ENCODE measurements around the gene RAPGEF4. TPM values are rescaled to one million over a fixed set of nuclear protein-coding genes. Genes with fewer than 3 reads are reported as not detected.

RAPGEF4 gene
- total and polyA plus RNA-seq, 2 of the 8 experiments (the other 6 are each of a cell fraction or from before 2014, with no cell fraction given), result 1.2 to 2.6 TPM

DNA sequence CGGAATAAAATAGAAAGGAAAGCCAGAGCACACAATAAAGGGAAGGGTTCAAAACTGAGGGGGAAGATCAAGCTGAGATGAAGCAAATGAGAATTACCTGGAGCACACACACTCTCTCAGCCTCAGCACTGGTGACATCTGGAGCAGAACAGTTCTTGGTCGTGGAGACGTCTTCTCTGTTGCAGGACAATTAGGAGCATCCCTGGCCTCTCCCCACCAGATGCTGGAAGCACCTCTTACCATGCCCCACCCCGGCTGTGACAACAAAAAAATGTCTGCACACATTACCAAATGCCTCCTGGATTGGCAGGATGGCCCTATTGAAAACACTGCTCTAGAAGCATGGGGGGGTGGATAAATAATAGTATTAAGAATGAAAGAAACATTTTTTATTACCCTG is 296.4 kb downstream of the RAPGEF4 start:
- H3K23ac ChIP-seq (ENCODE audit: insufficient read length), result no peak overlapping the region
- 81% methylated on average over 4 of the region's 4 CpGs; no CpG with 5 or more reads in 1 of the 2 experiments for WGBS, 2 experiments (ENCODE audit: extremely low coverage in 1 of 2, insufficient coverage in 1 of 2, insufficient read length in 1 of 2, insufficient replicate concordance in 2 of 2, low coverage in 1 of 2, low lambda C conversion rate in 2 of 2, missing lambda C conversion rate in 1 of 2)
- H3K18ac ChIP-seq (ENCODE audit: extremely low read depth, low read length), result no peak overlapping the region
- H3K56ac ChIP-seq (replicated peaks; ENCODE audit: insufficient read length, low read depth, low read length), result no peak overlapping the region
- H3K14ac ChIP-seq (ENCODE audit: insufficient read length), result no peak overlapping the region
- H4K5ac ChIP-seq (ENCODE audit: insufficient read length, low read depth, low read length), result no peak overlapping the region
- ChIA-PET POLR2A (ENCODE audit: partially characterized antibody) (no interaction called here), CTCF (ENCODE audit: partially characterized antibody) (interaction anchor here (0.6 to 11.7 kb wide), 6 partner anchors 10 to 986 kb away, joined by 3 to 227 read pairs (median 8); no protein-coding TSS in a partner anchor)
- TF ChIP-seq RBBP5 (IDR thresholded peaks at IDR 0.05; ENCODE audit: borderline replicate concordance, low read depth, low read length) (no peak), ASH2L (IDR thresholded peaks at IDR 0.05; ENCODE audit: low read length) (no peak), CBX8 (IDR thresholded peaks at IDR 0.05; ENCODE audit: borderline replicate concordance, low read depth, low read length) (no peak), YY1 (IDR thresholded peaks at IDR 0.05; ENCODE audit: low read depth, low read length) (no peak), SIRT6 (IDR thresholded peaks at IDR 0.05; ENCODE audit: low read length) (no peak), HDAC6 (IDR thresholded peaks at IDR 0.05; ENCODE audit: low read depth, low read length) (no peak), TBP (IDR thresholded peaks at IDR 0.05; ENCODE audit: low read depth, low read length) (no peak), POU5F1 (IDR thresholded peaks at IDR 0.05; ENCODE audit: low read depth, low read length) (no peak), GABPA (IDR thresholded peaks at IDR 0.05; ENCODE audit: borderline replicate concordance, insufficient read depth, low read length) (no peak), PHF8 (conservative IDR thresholded peaks at IDR 0.05; ENCODE audit: low read depth, low read length) (no peak), KDM1A (IDR thresholded peaks at IDR 0.05; ENCODE audit: borderline replicate concordance, low read length) (no peak), CBX5 (IDR thresholded peaks at IDR 0.05; ENCODE audit: low read depth, low read length) (no peak), FOSL1 (IDR thresholded peaks at IDR 0.05; ENCODE audit: insufficient read depth, low read depth, low read length) (no peak), JUN (IDR thresholded peaks at IDR 0.05; ENCODE audit: low read depth, low read length) (no peak), RAD21 (IDR thresholded peaks at IDR 0.05 in 1 of 2, conservative IDR thresholded peaks at IDR 0.05 in 1 of 2; ENCODE audit: low read depth in 2 of 2, low read length in 2 of 2) (no peak)
- H2AFZ ChIP-seq (ENCODE audit: low read length), result no peak overlapping the region
- no peak for FAIRE-seq
- no peak overlapping the region for H2BK15ac ChIP-seq (ENCODE audit: low read length)
- H3K23me2 ChIP-seq (ENCODE audit: low read depth, low read length), result no peaks in the 10 kb centered on the region
- peaks cover 0 to 3% (median 0%) of the 10 kb centered on the region in 4 experiments; a peak in 1 of 7 replicates for H3K4me1 ChIP-seq (replicated peaks in 1 of 4; ENCODE audit: control insufficient read depth in 3 of 4, insufficient read depth in 4 of 4, low read length in 3 of 4)
- H3K9me3 ChIP-seq (ENCODE audit: insufficient read depth in 2 of 2, low read depth in 1 of 2, low read length in 1 of 2), result no peaks in the 10 kb centered on the region
- no peaks in the 10 kb centered on the region for H3K36me3 ChIP-seq (ENCODE audit: control insufficient read depth in 2 of 4, insufficient read depth in 4 of 4, low read length in 3 of 4)
- no peak overlapping the region for H3K4me2 ChIP-seq (ENCODE audit: insufficient read depth in 1 of 2, low read depth in 2 of 2, low read length in 2 of 2)
- no peak for DNase-seq (ENCODE audit: low read depth in 1 of 2, low spot score in 2 of 2)
- no peaks in the 10 kb centered on the region for H3K79me2 ChIP-seq (ENCODE audit: control insufficient read depth in 1 of 2, insufficient read depth in 2 of 2, low read length in 2 of 2)
- no peaks in the 10 kb centered on the region for H3K79me1 ChIP-seq (ENCODE audit: low read depth, low read length)
- no peak overlapping the region for H2BK5ac ChIP-seq (ENCODE audit: low read depth, low read length)
- no peak overlapping the region for H2BK20ac ChIP-seq (ENCODE audit: low read length)
- H3K27me3 ChIP-seq (replicated peaks in 1 of 4; ENCODE audit: control insufficient read depth in 3 of 4, extremely low read depth in 1 of 4, insufficient read depth in 3 of 4, low read length in 3 of 4), result no peaks in the 10 kb centered on the region
- H4K8ac ChIP-seq (ENCODE audit: extremely low read depth, insufficient read depth, low read length), result no peak overlapping the region
- H2BK12ac ChIP-seq (ENCODE audit: low read depth, low read length), result no peak overlapping the region; the same call in 1 of the 2 replicates
- no peak overlapping the region for H3K4ac ChIP-seq (replicated peaks; ENCODE audit: insufficient read length, low read depth, low read length)
- no peak overlapping the region for H2BK120ac ChIP-seq (replicated peaks; ENCODE audit: low read depth, low read length)
- no peak overlapping the region for H4K91ac ChIP-seq (replicated peaks; ENCODE audit: insufficient read length, low read length)
- H3K9ac ChIP-seq (replicated peaks in 1 of 4; ENCODE audit: extremely low read depth in 1 of 4, low read depth in 3 of 4, low read length in 3 of 4), result no peak overlapping the region
- no peaks in the 10 kb centered on the region for H4K20me1 ChIP-seq (replicated peaks in 1 of 2; ENCODE audit: control insufficient read depth in 1 of 2, insufficient read depth in 2 of 2, low read length in 2 of 2)
- no peak overlapping the region for H2AK5ac ChIP-seq (ENCODE audit: low read depth, low read length)
- H3K4me3 ChIP-seq (ENCODE audit: extremely low read depth in 1 of 4, insufficient read depth in 2 of 4, low read depth in 3 of 4, low read length in 4 of 4), result no peak overlapping the region
- H3K27ac ChIP-seq (ENCODE audit: low read depth, low read length), result no peak overlapping the region

Measured in H1 (cell line).